ENCODE results near the gene ANKIB1.

DNA sequence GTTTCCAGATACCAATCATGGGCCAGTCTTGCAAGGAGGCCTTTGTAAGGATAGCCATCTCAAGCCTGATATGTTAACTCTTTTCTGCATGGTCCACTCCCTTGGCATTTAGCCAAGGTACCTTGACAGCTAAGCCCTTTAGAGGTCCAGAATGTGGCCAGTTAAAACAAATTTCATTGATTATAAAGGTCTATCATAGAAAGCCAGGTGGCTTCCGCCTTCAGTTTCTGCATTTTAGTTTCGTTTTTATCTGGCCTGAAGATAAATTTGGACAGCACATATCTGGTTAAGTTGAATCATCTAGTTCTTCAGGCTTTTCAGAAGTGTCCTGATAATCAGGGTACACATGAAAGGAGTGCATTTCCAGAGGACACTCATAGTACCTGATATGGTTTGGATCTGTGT, 30.7 kb downstream of the ANKIB1 start:
- TF ChIP-seq GATA2 (IDR thresholded peaks at IDR 0.05; ENCODE audit: low read depth, low read length) (no peak), GATA3 (IDR thresholded peaks at IDR 0.05; ENCODE audit: low read depth, low read length) (no peak)

All from SH-SY5Y (cell line).